Stimulated activated memory B cell treated with anti-CD40 and anti-IgM and Interleukin-4, amounts not matched to agents 10 μg/mL and 1 μg/mL and 100 μg/mL, for 72 hours (primary cell): ENCODE results near the gene BRI3BP.
"Not testable (repeated sequence)": the region's sequence is repeated elsewhere in the genome, so short reads cannot be mapped to it uniquely, and the experiment has no call there.

Source experiments
- ATAC-seq: fragments of 150-1000 bp; cut with Tn5 transposase; 2 replicates; pipeline ENCODE4 v1.10.0; 2021
- H3K27ac Mint-ChIP-seq: one replicate; pipeline ENCODE4 v1.8.0; 2022; ENCODE audit warnings: mild to moderate bottlenecking, mixed read lengths
- H3K27me3 Mint-ChIP-seq: one replicate; pipeline ENCODE4 v1.8.0; 2022; ENCODE audit warnings: mixed read lengths
- H3K36me3 Mint-ChIP-seq: one replicate; pipeline ENCODE4 v1.8.0; 2022; ENCODE audit warnings: mixed read lengths
- H3K4me1 Mint-ChIP-seq: one replicate; pipeline ENCODE4 v1.8.0; 2022; ENCODE audit warnings: mixed read lengths
- H3K4me3 Mint-ChIP-seq: one replicate; pipeline ENCODE4 v1.8.0; 2022; ENCODE audit warnings: mild to moderate bottlenecking, moderate library complexity, mixed read lengths
- H3K9me3 Mint-ChIP-seq: one replicate; pipeline ENCODE4 v1.8.0; 2022; ENCODE audit warnings: mixed read lengths

Gene BRI3BP

GRCh38 chr12:125028106-125028505 is 34.7 kb downstream of the BRI3BP start:
- no peaks in the 10 kb centered on the region for H3K27me3 Mint-ChIP-seq
- H3K36me3 Mint-ChIP-seq: peaks cover 20% of the 10 kb centered on the region
- no peak overlapping the region for H3K4me3 Mint-ChIP-seq
- no peak for ATAC-seq
- H3K9me3 Mint-ChIP-seq: no peaks in the 10 kb centered on the region
- H3K27ac Mint-ChIP-seq: no peak overlapping the region
- peaks cover 7% of the 10 kb centered on the region for H3K4me1 Mint-ChIP-seq

- H3K27ac Mint-ChIP-seq: no peak overlapping the region
- no peak overlapping the region for H3K4me3 Mint-ChIP-seq
- no peaks in the 10 kb centered on the region for H3K9me3 Mint-ChIP-seq
- peaks cover 10% of the 10 kb centered on the region for H3K36me3 Mint-ChIP-seq
- no peaks in the 10 kb centered on the region for H3K27me3 Mint-ChIP-seq
- peaks cover 7% of the 10 kb centered on the region for H3K4me1 Mint-ChIP-seq
- peak; percentile 59 for ATAC-seq
Measured at GRCh38 chr12:125029761-125030358, 36.4 kb downstream of the BRI3BP start.

- not testable (repeated sequence) for H3K4me3 Mint-ChIP-seq, H3K9me3 Mint-ChIP-seq, ATAC-seq, H3K27me3 Mint-ChIP-seq, H3K4me1 Mint-ChIP-seq, H3K27ac Mint-ChIP-seq, H3K36me3 Mint-ChIP-seq
Measured at GRCh38 chr12:125031471-125031870, 38.0 kb downstream of the BRI3BP start.

GRCh38 chr12:125032466-125033152 is 39.2 kb downstream of the BRI3BP start:
- H3K27ac Mint-ChIP-seq: no peak overlapping the region

GRCh38 chr12:125033288-125033687 is 39.8 kb downstream of the BRI3BP start:
- no peak overlapping the region for H3K27ac Mint-ChIP-seq
- no peak overlapping the region for H3K4me3 Mint-ChIP-seq
- no peaks in the 10 kb centered on the region for H3K36me3 Mint-ChIP-seq
- ATAC-seq: no peak
- no peaks in the 10 kb centered on the region for H3K9me3 Mint-ChIP-seq
- no peaks in the 10 kb centered on the region for H3K27me3 Mint-ChIP-seq
- peaks cover 7% of the 10 kb centered on the region for H3K4me1 Mint-ChIP-seq

More at GRCh38 chr12:125032466-125033152, 39.2 kb downstream of the BRI3BP start:
- ATAC-seq: no peak
- Mint-ChIP-seq H3K9me3 (no peaks in the 10 kb centered on the region), H3K4me3 (no peak overlapping the region), H3K4me1 (peaks cover 7% of the 10 kb centered on the region), H3K36me3 (no peaks in the 10 kb centered on the region), H3K27me3 (no peaks in the 10 kb centered on the region)

- no peak overlapping the region for H3K4me3 Mint-ChIP-seq
- H3K4me1 Mint-ChIP-seq: no peaks in the 10 kb centered on the region
- no peaks in the 10 kb centered on the region for H3K27me3 Mint-ChIP-seq
- no peaks in the 10 kb centered on the region for H3K36me3 Mint-ChIP-seq
- no peaks in the 10 kb centered on the region for H3K9me3 Mint-ChIP-seq
- H3K27ac Mint-ChIP-seq: no peak overlapping the region
- no peak for ATAC-seq
Measured at GRCh38 chr12:125038976-125039625, 45.7 kb downstream of the BRI3BP start.

GRCh38 chr12:125049093-125049458 is 55.6 kb downstream of the BRI3BP start:
- H3K27ac Mint-ChIP-seq: peak overlapping the region; percentile 87
- H3K36me3 Mint-ChIP-seq: no peaks in the 10 kb centered on the region
- H3K27me3 Mint-ChIP-seq: no peaks in the 10 kb centered on the region
- H3K4me3 Mint-ChIP-seq: peak overlapping the region; percentile 91
- no peak for ATAC-seq
- H3K4me1 Mint-ChIP-seq: peaks cover 10% of the 10 kb centered on the region
- no peaks in the 10 kb centered on the region for H3K9me3 Mint-ChIP-seq

GRCh38 chr12:125050446-125050845 is 57.0 kb downstream of the BRI3BP start:
- no peak for ATAC-seq
- Mint-ChIP-seq H3K36me3 (no peaks in the 10 kb centered on the region), H3K4me1 (peaks cover 10% of the 10 kb centered on the region), H3K27ac (no peak overlapping the region), H3K4me3 (peak overlapping the region; percentile 23), H3K9me3 (no peaks in the 10 kb centered on the region), H3K27me3 (no peaks in the 10 kb centered on the region)

GRCh38 chr12:125050868-125051267 is 57.4 kb downstream of the BRI3BP start:
- no peaks in the 10 kb centered on the region for H3K27me3 Mint-ChIP-seq
- H3K4me3 Mint-ChIP-seq: no peak overlapping the region
- H3K9me3 Mint-ChIP-seq: no peaks in the 10 kb centered on the region
- no peak overlapping the region for H3K27ac Mint-ChIP-seq
- no peaks in the 10 kb centered on the region for H3K36me3 Mint-ChIP-seq
- ATAC-seq: no peak
- peaks cover 10% of the 10 kb centered on the region for H3K4me1 Mint-ChIP-seq

GRCh38 chr12:125053821-125054220 is 60.4 kb downstream of the BRI3BP start:
- H3K9me3 Mint-ChIP-seq: no peaks in the 10 kb centered on the region
- peaks cover 10% of the 10 kb centered on the region for H3K4me1 Mint-ChIP-seq
- no peaks in the 10 kb centered on the region for H3K36me3 Mint-ChIP-seq
- no peak for ATAC-seq
- no peak overlapping the region for H3K27ac Mint-ChIP-seq
- H3K4me3 Mint-ChIP-seq: no peak overlapping the region
- peaks cover 20% of the 10 kb centered on the region for H3K27me3 Mint-ChIP-seq

- no peaks in the 10 kb centered on the region for H3K36me3 Mint-ChIP-seq
- H3K9me3 Mint-ChIP-seq: peaks cover 3% of the 10 kb centered on the region
- peaks cover 22% of the 10 kb centered on the region for H3K27me3 Mint-ChIP-seq
- no peak overlapping the region for H3K4me3 Mint-ChIP-seq
- H3K27ac Mint-ChIP-seq: no peak overlapping the region
- no peak for ATAC-seq
- H3K4me1 Mint-ChIP-seq: no peaks in the 10 kb centered on the region
Measured at GRCh38 chr12:125055591-125055990, 62.1 kb downstream of the BRI3BP start.

GRCh38 chr12:125056306-125056705 is 62.9 kb downstream of the BRI3BP start:
- H3K4me1 Mint-ChIP-seq: no peaks in the 10 kb centered on the region
- no peak overlapping the region for H3K4me3 Mint-ChIP-seq
- H3K9me3 Mint-ChIP-seq: peaks cover 3% of the 10 kb centered on the region
- H3K27ac Mint-ChIP-seq: no peak overlapping the region
- H3K36me3 Mint-ChIP-seq: no peaks in the 10 kb centered on the region
- no peak for ATAC-seq
- H3K27me3 Mint-ChIP-seq: peaks cover 22% of the 10 kb centered on the region

GRCh38 chr12:125057708-125058107 is 64.3 kb downstream of the BRI3BP start:
- no peak for ATAC-seq
- peaks cover 3% of the 10 kb centered on the region for H3K9me3 Mint-ChIP-seq
- no peak overlapping the region for H3K4me3 Mint-ChIP-seq
- peaks cover 22% of the 10 kb centered on the region for H3K27me3 Mint-ChIP-seq
- H3K27ac Mint-ChIP-seq: no peak overlapping the region
- H3K4me1 Mint-ChIP-seq: no peaks in the 10 kb centered on the region
- no peaks in the 10 kb centered on the region for H3K36me3 Mint-ChIP-seq

GRCh38 chr12:125061229-125061628 is 67.8 kb downstream of the BRI3BP start:
- H3K9me3 Mint-ChIP-seq: peaks cover 3% of the 10 kb centered on the region
- no peaks in the 10 kb centered on the region for H3K36me3 Mint-ChIP-seq
- H3K27ac Mint-ChIP-seq: no peak overlapping the region
- H3K27me3 Mint-ChIP-seq: peaks cover 22% of the 10 kb centered on the region
- H3K4me1 Mint-ChIP-seq: peaks cover 14% of the 10 kb centered on the region
- no peak for ATAC-seq
- no peak overlapping the region for H3K4me3 Mint-ChIP-seq

- H3K4me3 Mint-ChIP-seq, H3K9me3 Mint-ChIP-seq, H3K36me3 Mint-ChIP-seq, H3K27me3 Mint-ChIP-seq, ATAC-seq, H3K27ac Mint-ChIP-seq: not testable (repeated sequence)
- peaks cover 22% of the 10 kb centered on the region for H3K4me1 Mint-ChIP-seq
Measured at GRCh38 chr12:125063522-125063921, 70.1 kb downstream of the BRI3BP start.

GRCh38 chr12:125064492-125064891 is 71.0 kb downstream of the BRI3BP start:
- no peak for ATAC-seq
- Mint-ChIP-seq H3K4me3 (peak overlapping the region; percentile 72), H3K27ac (no peak overlapping the region), H3K4me1 (peaks cover 22% of the 10 kb centered on the region), H3K9me3 (peaks cover 3% of the 10 kb centered on the region), H3K27me3 (no peaks in the 10 kb centered on the region), H3K36me3 (no peaks in the 10 kb centered on the region)
